Measurements from ENCODE around the gene HEXB. TPM values are rescaled to one million over a fixed set of nuclear protein-coding genes. Genes with fewer than 3 reads are reported as not detected.

HEXB gene
- 23.1 and 25.2 TPM in 2 replicates for polyA plus RNA-seq
- polyA minus RNA-seq: 18.0 and 23.7 TPM in 2 replicates

GRCh38 chr5:74684900-74685851 lies at the start of gene HEXB:
HEXB (plus strand) TSS chr5:74685233; CDS start chr5:74685261, 28 bp downstream.
- no peaks in the 10 kb centered on the region for H3K36me3 ChIP-seq (ENCODE audit: insufficient read depth, low read length)

GRCh38 chr5:74636149-74636548 lies 48.9 kb upstream of the HEXB start:
- Histone ChIP-seq H3K9me3 (ENCODE audit: low read length) (no peaks in the 10 kb centered on the region), H3K4me2 (ENCODE audit: low read length) (peak overlapping the region; percentile 96), H3K27me3 (ENCODE audit: insufficient read depth, low read depth, low read length) (no peaks in the 10 kb centered on the region), H3K9ac (ENCODE audit: low read length) (no peak overlapping the region), H3F3A (ENCODE audit: insufficient read depth, low read length, poor library complexity, severe bottlenecking) (peaks cover 6% of the 10 kb centered on the region), H2AFZ (ENCODE audit: low read depth, low read length) (no peak overlapping the region), H3K4me3 (ENCODE audit: low read length) (peak overlapping the region; percentile 97), H3K36me3 (ENCODE audit: insufficient read depth, low read length) (peaks cover 15% of the 10 kb centered on the region), H3K9me2 (ENCODE audit: insufficient read depth, low read length) (no peaks in the 10 kb centered on the region), H4K20me1 (ENCODE audit: insufficient read depth) (peaks cover 12% of the 10 kb centered on the region), H3K79me2 (replicated peaks; ENCODE audit: insufficient read depth, low read length) (peaks cover 91% of the 10 kb centered on the region), H3K27ac (ENCODE audit: low read length) (peak overlapping the region; percentile 94)
- TF ChIP-seq EP300 (conservative IDR thresholded peaks at IDR 0.05; ENCODE audit: poor library complexity, severe bottlenecking) (no peak), EZH2 (IDR thresholded peaks at IDR 0.05; ENCODE audit: borderline replicate concordance, insufficient read depth, low read length, poor library complexity, severe bottlenecking) (no peak)

More at GRCh38 chr5:74684900-74685851, at the start of gene HEXB:
- peak within 1 kb of the TSS; percentile 90 for H3K4me3 ChIP-seq (ENCODE audit: low read length)
- H3K9me2 ChIP-seq (ENCODE audit: insufficient read depth, low read length): no peaks in the 10 kb centered on the region
- H3K9ac ChIP-seq (ENCODE audit: low read length): peak within 1 kb of the TSS; percentile 75
- no peak within 1 kb of the TSS for H3K27ac ChIP-seq (ENCODE audit: low read length)
- no peaks in the 10 kb centered on the region for H3K27me3 ChIP-seq (ENCODE audit: insufficient read depth, low read depth, low read length)
- H2AFZ ChIP-seq (ENCODE audit: low read depth, low read length): peak within 1 kb of the TSS; percentile 76
- no peaks in the 10 kb centered on the region for H3K9me3 ChIP-seq (ENCODE audit: low read length)
- peak within 1 kb of the TSS; percentile 37 for H3K4me2 ChIP-seq (ENCODE audit: low read length)
- no peaks in the 10 kb centered on the region for H3K79me2 ChIP-seq (replicated peaks; ENCODE audit: insufficient read depth, low read length)
- TF ChIP-seq EZH2 (IDR thresholded peaks at IDR 0.05; ENCODE audit: borderline replicate concordance, insufficient read depth, low read length, poor library complexity, severe bottlenecking) (no peak), RAD21 (conservative IDR thresholded peaks at IDR 0.05) (no peak), TAF1 (IDR thresholded peaks at IDR 0.05; ENCODE audit: low read depth) (peak; percentile 37), POLR2AphosphoS5 (IDR thresholded peaks at IDR 0.05) (peak; percentile 65), SMC3 (conservative IDR thresholded peaks at IDR 0.05; ENCODE audit: poor library complexity) (no peak), CTCF (IDR thresholded peaks at IDR 0.05; ENCODE audit: poor library complexity, severe bottlenecking) (peak; percentile 52), EP300 (conservative IDR thresholded peaks at IDR 0.05; ENCODE audit: poor library complexity, severe bottlenecking) (peak; percentile 20), MXI1 (conservative IDR thresholded peaks at IDR 0.05; ENCODE audit: poor library complexity, severe bottlenecking) (peak; percentile 53)
- TF ChIP-seq, protein P1, sequence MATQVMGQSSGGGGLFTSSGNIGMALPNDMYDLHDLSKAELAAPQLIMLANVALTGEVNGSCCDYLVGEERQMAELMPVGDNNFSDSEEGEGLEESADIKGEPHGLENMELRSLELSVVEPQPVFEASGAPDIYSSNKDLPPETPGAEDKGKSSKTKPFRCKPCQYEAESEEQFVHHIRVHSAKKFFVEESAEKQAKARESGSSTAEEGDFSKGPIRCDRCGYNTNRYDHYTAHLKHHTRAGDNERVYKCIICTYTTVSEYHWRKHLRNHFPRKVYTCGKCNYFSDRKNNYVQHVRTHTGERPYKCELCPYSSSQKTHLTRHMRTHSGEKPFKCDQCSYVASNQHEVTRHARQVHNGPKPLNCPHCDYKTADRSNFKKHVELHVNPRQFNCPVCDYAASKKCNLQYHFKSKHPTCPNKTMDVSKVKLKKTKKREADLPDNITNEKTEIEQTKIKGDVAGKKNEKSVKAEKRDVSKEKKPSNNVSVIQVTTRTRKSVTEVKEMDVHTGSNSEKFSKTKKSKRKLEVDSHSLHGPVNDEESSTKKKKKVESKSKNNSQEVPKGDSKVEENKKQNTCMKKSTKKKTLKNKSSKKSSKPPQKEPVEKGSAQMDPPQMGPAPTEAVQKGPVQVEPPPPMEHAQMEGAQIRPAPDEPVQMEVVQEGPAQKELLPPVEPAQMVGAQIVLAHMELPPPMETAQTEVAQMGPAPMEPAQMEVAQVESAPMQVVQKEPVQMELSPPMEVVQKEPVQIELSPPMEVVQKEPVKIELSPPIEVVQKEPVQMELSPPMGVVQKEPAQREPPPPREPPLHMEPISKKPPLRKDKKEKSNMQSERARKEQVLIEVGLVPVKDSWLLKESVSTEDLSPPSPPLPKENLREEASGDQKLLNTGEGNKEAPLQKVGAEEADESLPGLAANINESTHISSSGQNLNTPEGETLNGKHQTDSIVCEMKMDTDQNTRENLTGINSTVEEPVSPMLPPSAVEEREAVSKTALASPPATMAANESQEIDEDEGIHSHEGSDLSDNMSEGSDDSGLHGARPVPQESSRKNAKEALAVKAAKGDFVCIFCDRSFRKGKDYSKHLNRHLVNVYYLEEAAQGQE (IDR thresholded peaks at IDR 0.05; ENCODE audit: borderline replicate concordance): peak; percentile 54
- no peaks in the 10 kb centered on the region for H4K20me1 ChIP-seq (ENCODE audit: insufficient read depth)
- H3F3A ChIP-seq (ENCODE audit: insufficient read depth, low read length, poor library complexity, severe bottlenecking): no peaks in the 10 kb centered on the region

All from neural cell (in vitro differentiated cells).